GM18498 (cell line): ENCODE results near the gene WDR82.

ENCODE experiments used
- ATAC-seq: cut with Tn5 transposase; IDR thresholded peaks from one replicate; pipeline ENCODE4 v1.9.1; 2021; ENCODE audit warnings: mild to moderate bottlenecking, moderate library complexity; ENCODE audit not compliant: unreplicated experiment

The WDR82 gene, protein sequence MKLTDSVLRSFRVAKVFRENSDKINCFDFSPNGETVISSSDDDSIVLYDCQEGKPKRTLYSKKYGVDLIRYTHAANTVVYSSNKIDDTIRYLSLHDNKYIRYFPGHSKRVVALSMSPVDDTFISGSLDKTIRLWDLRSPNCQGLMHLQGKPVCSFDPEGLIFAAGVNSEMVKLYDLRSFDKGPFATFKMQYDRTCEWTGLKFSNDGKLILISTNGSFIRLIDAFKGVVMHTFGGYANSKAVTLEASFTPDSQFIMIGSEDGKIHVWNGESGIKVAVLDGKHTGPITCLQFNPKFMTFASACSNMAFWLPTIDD

DNA sequence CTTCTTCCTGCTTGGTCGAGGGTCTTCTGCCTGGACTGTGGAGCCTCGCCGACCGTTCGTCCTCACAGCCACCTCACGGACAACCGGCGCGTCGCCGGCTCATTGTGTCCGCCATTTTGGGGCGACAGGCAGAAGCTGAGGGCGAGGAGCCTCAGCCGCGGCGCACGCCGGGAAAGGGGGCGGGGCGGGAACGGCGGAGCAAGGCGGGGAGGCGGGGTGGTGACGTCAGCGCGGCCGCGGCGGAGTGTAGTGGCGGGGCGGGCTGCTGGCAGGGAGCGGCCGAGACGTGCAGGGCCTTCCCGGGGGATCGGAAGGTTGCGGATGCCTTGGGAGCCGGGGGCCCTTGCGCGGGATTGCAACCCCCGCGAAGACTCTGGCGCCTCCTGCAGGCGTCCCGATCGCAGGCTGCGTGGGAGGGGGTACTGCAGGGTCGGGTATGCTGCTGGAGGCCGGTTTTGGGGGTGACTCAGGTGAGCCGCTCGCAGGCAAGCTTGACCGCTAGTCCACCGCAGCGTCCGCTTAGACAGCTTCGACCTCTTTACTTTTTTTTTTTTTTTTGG is at the start of gene WDR82:
TSS of gene WDR82 (minus strand) at position 140 of the 560 bp plus-strand sequence. CDS start 288 bp downstream, outside the sequence.
- ATAC-seq = peak; percentile 89

DNA sequence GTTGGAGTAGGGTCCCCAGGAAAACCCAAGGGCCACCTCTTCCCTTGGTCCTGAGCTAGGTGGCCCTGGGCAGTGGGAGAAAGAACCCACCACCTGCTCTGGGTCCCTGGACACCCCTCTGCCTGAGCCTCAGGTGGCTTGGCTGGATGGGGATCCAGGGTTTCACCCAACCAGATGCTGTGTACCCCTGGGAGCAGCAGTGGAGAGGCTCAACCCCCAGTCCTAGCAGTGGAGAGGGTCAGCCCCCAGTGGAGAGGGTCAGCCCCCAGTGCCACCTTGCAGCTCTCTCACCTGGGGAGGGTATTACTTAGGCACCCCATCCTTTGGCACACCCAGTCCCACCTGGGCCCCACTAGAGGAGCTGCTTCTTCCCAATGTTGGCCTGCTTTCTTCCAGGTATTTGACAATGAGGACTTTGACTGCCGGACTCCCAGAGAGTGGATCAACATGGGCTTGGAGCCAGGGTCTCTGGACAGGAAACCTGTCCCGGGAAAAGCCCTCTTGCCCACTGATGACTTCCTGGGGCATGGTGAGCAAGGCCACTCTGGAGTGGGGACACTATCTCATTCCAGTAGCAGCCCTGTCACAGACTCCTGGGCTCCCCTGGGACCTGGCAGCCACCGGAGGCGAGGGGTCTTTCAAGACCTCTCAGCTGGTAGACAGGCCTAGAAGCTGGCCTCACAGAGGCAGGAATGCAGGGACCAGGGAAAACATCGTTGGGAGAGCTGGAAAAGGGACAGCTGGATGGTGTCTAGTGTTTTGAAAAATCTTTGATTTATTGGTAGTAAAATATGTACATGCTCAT is 49.2 kb upstream of the WDR82 start:
- no peak for ATAC-seq

DNA sequence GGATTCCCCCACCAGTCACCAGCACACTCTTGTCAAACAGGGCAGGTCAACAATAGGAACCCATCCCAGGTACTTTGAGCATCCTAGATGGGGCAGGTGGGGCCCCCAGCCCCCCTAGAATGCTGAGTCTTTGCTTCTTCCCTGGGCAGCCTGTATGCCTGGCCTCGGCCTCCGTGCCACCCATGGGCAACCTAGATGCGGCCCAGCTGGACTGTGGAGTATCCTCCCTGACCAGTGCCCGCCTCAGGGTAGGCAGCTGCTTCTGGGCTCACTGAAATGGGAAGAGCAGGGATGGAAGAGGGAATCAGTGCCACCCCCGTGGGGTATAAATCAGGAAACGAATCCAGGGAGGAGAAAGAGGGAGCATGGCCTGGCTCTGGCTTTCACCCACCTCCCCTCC is 48.5 kb upstream of the WDR82 start:
- no peak for ATAC-seq

DNA sequence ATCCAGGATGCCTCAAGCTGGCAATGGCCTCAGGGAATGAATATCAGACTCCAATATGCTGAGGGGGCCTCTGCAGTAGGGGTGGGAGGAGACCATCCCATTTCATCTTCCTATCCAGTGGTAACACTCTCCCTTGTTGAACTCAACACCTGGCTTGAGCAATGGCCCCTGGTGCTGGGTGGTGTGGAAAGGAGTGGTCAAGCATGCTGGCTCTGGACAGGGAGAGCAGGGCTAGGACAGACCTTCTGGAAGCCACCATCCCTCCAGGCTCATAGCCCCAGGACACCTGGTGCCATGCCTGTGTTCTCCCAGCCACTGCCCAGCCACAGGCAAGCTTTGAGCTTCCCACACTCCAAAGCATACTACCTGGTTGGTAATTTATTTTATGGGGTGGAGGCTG is 47.2 kb upstream of the WDR82 start:
- ATAC-seq = no peak

DNA sequence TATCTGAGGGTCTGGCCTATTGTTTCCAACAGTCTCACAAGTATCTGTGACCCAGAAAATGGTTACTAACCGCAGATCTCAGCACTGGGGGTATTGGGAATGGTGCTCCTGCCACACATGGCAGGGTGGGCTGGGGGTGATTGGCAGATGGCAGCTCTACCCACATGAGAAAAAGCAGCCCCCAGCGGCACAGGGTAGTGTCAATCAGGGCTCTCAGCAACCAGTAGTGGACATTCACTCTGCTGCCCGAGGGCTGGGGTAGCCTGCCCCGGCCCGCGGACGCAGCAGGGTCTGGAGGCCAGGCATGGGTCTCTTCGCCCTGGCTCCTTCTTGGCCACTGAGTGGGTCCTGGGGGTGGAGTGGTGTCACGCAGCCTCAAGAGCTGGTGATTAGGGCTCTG is 46.2 kb upstream of the WDR82 start:
- ATAC-seq = no peak

DNA sequence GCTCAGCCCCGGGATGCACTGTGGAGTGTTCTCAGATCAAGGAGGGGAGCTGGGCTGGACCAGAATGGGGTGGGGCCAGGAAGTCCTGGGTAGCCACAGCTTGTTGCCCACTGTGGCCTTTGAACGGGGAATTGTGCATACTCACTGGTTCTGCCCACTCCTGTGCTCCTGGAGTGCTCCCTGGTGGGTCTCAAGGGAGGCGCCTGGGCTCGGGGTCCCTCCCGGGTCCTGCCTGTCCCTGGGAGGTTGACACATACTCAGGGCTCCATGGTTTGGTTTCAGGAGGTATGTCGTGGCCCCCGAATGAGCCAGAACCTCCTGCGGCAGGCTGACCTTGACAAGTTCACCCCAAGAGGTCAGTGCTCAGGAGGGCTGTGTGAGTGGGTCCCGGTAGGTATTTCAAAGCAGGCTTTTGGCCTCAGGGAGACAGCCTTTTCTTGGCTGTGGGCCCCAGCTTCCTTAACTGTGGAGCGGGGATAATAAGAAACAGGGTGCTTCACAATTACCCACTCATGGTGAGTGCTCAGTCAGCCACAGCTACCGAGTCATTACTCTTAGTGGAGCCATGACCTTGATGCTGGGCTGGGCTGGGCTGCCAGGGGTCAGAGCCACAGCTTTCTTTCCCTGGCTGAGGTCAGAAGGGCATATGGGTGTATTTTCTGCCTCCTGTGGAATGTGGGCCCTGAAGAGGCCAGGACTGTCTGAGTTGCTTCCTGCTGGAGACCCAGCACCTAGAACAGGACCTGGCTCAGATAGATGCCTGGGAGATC is 45.3 kb upstream of the WDR82 start:
- no peak for ATAC-seq

DNA sequence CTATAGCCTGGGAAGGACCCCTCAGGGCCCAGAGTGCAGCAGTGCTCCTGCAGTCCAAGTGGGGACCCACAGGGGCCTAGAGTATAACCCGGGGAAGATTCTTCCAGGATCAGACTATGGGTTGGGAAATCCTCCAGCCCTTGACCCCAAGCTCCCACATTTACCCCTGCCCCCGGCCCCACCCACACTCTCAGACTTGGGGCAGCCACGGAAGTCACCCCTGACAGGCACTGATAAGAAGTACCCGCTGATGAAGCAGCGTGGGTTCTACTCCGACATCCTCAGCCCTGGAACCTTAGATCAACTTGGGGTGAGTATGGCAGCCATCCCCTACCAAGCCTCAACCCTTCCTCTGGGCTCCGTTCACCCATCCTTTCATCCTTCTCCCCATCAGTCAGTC is 44.0 kb upstream of the WDR82 start:
- ATAC-seq = no peak

DNA sequence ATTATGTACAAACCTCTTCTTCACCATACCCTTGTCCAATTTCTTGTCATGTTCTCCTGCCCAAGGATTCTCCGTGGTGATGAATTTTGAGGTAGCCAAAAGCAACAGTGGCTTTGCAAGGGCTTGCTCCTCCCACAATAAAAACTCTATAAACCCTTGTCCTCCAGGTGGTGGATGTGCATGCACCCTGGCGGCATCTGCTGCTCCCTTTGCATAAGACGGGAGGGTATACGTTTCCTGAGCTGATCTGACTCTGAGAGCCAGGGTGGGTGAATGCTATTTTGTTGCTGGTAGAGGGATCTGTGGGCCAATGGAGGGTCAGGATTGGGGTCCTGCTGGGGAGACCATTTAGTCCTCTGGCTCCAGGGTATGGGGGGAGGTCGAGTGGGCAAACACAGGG is 43.0 kb upstream of the WDR82 start:
- no peak for ATAC-seq

DNA sequence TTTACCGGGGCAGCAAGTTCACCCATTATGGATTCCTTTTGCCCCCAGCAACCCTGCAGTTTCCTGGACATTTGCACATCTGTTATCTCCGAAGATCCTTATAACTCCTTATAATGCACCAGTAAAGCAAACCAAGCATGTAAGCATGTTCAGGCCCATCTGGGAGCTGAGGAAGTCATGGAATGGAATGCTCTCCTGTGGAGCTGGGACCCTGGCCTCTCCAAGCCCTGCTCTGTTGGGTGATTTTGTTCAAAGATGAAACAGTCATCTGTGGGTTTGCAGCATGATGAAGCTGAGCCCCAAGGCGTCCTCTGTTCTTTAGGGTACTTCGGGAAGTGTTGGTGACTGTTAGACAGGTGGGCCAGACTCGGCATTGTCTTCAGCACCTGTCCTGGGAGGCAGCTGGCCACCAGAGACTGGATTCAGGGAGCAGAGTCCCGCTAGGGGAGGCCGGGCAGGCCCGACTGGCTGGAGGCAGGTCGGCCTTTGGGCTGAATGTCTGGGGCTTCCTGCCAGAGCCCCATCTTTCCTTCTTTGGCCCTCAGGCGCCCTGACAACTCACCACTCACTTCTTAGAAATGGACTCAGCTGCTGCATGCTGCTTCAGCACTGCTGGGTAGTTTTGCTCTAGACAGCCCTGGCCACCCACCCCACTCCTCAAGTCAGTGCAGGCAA is 41.6 kb upstream of the WDR82 start:
- no peak for ATAC-seq

DNA sequence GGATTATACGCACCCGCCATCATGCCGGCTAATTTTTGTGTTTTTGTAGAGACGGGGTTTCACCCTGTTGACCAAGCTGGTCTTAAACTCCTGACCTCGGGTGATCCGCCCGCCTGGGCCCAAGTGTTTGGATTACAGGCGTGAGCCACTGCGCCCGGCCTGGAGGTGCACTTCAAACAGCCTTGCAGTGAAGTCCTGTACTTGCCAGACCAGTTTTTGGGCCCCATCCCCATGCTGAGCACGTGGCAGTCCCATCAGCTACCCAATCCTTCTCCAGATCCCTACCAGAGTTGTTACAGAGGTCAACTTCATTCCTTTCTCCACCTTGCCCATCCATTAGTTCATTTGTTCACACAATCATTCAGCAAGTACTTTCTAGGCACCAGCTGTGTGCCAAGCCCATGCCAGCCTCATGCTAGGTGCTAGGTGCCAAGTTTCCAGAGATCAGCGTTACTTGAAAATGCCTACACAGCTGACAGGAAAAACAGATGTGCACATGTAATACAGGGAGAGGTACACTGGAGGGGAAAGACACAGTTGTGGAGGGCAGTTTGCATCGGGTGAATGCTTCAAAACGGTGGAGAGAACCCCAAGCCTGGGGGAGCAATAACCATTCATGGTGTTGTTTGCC is 39.9 kb upstream of the WDR82 start:
- no peak for ATAC-seq

DNA sequence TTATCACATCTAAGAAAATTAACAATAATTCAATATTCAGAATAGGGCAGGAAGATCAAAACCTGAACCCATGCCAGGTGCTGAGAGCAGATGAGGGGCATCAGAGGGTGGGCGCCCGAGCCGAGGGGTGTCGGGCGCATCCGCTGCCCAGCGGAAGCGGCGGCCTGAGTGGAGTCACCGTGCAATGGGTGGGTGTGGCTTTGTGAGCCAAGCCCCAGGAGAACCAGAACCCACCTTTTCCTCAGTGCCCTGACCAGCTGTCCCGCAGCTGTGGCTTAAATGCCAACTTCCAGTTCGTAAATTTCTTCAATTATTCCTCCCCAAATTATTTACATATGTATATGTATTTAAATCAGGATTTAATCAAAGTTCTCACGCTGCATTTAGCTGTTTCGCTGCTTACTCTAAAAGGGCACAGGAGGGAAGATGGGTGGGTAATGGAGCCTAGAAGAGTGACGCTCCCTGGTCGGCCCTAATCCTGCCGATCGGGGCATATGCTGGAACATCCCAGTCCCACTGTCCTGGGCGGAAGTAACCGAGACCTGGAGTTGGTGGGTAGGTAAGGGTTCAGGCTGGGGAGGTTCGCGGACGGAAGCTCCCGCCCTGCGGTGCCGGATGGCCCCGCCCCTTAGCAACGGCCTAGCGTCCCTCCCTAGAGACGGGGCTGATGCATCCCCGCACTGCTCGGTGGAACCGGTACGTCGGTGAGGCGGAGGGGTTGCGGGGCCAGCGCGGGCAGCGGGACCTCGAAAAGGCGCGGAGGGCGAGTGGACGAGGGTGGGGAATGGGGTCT is 39.0 kb upstream of the WDR82 start:
- no peak for ATAC-seq

DNA sequence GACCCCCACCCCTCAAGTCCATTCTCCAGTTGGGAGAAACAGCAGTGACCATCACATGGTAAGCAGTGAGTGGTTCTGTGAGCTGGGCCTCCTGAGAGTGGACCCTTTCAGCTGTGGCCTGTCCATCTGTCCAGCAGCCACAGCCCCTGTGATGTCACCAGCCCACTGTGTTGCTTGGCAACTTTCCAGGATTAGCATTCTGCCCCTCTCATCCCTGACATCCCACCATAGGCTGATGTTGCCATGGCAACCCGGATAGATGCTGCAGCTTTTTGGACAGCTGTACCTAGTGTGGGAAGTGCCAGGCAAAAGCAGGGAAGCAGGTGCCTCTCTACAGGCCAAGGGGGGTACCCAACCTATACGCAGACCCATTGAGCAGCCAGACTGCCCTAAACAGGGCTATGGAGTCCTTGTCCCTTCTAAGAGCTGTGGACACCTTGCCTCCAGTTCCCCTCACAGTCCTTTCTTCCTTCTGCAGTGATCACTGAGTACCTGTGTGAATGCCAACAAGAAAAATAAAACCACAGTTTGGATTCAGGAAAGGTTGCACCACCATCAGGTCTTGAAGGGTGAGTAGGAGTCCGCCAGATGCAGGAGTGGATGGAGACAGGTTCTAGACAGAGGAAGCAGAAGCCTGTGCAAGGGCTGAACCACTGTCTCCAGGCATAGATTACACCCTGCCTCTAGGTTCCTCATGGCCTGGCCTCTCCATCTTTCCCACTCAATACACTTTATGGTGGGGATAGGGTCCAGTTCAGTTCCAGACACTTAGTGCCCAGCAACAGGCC is 37.7 kb upstream of the WDR82 start, which contains the start of gene DNAH1:
TSS of gene DNAH1 (plus strand) at position 343 of the 788 bp plus-strand sequence. CDS start 6,124 bp downstream, outside the sequence.
- no peak for ATAC-seq

DNA sequence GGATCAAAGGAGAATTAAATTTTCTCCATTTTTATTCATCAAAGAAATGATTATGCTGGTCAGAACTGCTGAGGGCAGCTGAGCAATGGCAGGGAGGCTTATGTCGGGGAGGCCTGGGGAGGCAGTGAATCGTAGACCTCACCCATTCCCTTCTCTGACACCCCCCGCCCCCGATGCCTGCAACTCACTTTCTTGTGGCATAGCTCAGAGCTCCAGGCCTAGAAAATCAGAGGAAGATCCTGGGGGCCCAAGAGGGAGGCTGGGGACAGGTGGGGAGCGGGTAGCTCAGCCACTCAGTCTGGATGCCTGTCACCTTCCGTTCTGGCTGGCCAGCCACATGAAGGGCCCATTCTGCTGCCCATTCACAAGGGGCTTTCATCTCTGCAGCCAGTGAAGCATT is 36.6 kb upstream of the WDR82 start:
- no peak for ATAC-seq

DNA sequence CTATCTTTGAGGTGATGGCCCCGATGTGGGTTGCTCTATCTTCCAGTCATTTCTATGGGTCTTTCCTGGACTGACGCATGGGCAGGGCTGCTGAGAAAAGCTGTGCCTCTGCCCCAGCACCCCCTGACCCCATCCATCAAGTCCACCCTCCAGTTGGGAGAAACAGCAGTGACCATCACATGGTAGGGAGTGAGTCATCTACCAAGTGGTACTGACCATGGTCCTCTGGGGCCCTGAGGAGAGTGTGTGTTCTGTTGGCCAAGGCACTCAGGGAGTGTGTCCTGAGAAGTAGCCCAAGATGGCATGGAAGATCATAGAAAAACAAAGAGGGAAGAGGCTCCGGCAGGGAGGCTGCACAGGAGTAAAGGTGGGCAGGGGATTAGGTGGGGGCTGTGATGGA is 36.0 kb upstream of the WDR82 start:
- ATAC-seq = no peak

DNA sequence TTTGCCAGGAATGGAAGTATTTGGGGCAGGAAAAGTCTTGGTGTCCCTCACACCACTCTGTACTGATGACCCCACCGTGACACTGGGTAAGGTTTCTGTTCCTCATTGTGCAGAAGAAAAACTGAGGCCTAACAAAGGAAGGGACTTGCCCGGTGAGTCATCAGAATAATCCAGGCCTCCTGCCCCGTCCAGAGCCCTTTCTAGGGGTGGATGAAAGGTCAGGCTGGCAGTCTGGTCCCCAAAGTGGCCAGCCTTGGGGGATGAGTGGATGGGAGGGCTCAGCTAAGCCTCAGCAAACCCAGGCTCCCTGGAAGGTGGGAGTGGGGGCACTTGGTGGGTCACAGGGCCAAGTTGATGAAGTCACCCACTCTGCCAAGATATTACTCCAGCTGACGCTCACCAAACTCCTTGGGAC is 35.3 kb upstream of the WDR82 start:
- peak; percentile 92 for ATAC-seq

DNA sequence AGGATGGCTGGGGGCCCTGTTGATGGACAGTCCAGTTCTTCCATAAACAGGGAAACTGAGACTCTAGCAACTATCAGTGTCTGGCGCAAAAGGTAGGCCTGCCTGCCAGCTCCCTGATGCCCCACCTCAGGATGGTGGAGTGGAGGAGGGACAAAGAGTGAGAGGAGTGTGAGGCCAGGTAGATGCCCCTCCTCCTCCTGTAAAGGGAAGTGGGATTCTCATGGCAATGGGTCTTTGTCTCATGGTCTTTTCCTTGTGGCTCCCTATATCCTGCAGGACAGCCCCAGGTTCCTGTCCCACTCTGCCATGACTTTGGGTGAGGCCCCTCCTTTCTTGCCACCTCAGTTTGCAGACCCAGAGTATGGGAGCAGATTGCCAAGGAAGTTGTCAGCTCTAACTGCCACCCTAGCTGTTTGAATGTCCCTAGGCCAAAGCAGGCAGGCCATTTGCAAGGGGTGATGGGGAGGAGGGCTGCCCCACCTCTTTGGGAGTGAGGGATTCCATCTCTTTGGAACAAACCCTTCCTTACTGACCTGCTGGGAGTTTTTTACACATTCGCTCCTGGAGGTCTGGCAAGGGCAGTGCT is 34.8 kb upstream of the WDR82 start:
- ATAC-seq = peak; percentile 21

DNA sequence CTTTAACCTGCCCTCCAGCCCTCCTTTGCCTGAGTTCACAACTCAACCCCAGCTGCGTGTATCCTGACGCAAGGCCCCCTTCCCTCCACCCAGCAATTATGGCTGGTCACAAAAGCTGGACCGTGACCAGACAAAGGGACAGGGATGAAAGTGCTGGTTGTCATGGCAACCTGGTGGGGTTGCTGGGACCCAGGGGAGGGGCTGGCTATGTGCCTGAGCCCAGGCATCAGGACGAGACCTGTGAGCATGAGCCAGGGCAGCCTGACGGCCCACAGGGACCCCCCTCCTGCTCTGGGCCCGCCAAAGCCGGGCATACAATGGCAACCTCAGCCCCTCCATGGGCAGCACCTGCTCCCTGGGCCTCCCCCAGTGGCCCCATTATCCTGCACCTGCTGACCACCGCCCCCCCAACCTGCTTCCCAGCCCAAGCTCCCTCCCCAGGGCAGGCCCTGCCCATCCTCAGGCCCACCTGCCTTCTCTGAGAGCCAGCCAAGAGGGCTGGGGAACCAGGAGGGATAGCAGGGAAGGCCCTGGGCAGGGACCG is 33.2 kb upstream of the WDR82 start:
- ATAC-seq = no peak
